ENCODE results near the gene CCDC33.
"Not testable (repeated sequence)": the region's sequence is repeated elsewhere in the genome, so short reads cannot be mapped to it uniquely, and the experiment has no call there.

The CCDC33 gene

DNA sequence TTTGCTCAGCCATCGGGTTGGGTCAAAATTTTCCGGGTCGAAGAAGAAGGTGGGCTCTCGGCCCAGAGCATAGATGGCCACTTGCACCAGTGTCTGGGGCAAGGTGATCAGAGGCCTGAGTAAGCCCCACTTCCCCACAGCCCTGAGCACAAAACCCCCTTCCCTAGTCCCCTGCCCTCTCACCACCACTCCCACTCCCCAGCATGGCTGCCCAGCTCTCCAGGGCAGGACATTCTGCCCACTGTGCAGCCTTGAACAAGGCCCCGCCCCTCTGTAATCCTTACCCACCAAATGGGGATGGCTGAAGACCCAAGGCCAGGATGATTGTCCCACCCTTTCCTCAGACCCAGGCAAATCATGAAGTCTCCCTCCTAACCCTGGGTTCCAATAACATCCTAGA lies 102.5 kb downstream of the CCDC33 start:
- no peak for DNase-seq

DNA sequence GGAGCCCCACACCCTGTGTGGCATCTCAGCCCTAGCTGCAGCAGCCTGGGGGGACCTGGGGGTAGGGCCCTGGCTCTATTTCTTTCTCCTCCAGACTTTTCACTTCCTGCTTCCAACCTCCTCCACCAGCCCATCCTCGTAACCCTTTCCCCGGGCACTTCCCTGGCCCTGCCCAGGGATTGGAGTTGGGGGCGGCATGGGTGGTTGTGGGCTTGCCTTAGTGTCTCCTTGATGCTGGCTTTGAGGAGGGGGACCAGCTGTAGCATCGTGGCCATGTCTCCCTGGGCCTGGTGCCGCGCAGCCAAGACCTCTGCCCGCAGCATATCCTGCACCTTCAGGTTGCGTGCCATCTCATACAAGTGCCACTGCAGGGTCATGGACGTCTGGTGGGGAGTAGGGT lies 103.2 kb downstream of the CCDC33 start:
- no peak for DNase-seq

GRCh38 chr15:74340150-74340549 lies 104.0 kb downstream of the CCDC33 start:
- DNase-seq, result peak; percentile 42

DNA sequence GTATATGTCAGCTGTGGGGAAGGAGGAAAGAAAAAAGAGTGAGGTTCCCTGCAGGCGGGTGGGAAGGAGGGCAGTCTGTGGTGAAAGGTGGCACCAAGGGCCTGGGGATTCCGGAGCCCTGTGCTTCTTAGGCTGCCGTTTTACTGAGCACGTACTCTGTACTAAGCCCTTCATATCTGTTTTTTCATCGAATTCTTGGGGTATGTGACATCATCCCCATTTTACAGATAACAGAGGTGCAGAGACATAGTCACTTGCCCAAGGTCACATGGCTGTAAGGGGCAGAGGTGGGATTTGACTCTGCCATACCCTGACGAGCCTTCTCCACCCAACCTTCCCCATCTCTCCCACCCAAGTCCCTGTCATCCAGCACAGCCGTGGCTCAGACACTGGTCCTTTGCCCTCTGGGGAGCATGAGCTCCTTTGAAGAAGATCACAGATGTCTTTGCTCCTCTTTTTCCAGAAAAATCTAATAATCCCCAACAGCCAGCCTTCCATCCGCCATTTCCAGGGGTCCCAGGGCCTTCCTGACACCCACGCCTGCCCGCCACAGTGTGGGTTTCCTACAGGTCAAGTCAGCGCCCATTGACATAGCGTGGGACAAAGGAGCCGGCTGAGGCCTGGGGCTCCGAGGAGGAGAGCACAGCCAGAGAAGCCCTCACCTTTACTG lies 107.1 kb downstream of the CCDC33 start:
- no peak for DNase-seq

DNA sequence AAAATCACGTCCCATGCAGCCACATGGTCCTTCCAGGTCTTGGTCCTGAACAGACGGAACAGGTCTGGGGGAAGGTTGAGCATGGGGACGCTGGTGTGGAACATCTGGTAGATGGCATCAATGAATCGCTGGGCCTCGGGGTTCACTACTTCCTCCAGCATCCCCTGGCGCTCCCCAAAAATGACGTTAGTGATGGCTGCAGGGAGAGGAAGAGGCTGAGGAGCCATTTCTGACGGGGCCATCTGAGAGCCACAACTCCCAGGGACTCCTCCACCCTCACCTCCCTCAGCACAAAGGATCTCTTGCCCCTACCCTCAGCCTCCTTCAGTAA lies 107.6 kb downstream of the CCDC33 start:
- DNase-seq, result no peak

- DNase-seq, result peak; percentile 66
Observed at GRCh38 chr15:74345051-74345450, 108.9 kb downstream of the CCDC33 start.

DNA sequence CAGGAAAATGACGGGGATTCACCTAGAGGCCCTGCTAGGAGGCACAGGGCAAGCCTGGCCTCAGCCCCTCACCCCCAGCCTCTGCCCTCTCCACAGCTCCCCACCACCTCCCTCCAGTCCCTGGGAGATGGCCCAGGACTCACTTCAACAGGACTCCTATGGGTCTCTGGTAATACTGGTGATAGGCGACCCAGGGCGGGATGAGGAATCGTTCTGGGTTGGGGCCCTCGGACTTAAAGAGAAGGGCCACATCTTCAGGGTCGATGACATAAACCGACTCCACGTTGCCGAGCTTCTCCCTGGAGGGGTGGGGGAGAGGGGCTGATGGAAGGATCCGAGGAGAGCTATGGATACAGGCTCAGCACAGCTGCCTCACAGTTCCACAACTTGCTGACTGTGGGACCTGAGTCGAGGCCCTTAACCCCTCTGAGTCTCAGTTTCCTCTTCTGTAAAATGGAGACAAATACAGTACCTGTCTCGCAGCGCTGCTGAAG lies 111.7 kb downstream of the CCDC33 start:
- DNase-seq, result no peak

- DNase-seq, result no peak
Observed at GRCh38 chr15:74349241-74349778, 113.2 kb downstream of the CCDC33 start.

DNA sequence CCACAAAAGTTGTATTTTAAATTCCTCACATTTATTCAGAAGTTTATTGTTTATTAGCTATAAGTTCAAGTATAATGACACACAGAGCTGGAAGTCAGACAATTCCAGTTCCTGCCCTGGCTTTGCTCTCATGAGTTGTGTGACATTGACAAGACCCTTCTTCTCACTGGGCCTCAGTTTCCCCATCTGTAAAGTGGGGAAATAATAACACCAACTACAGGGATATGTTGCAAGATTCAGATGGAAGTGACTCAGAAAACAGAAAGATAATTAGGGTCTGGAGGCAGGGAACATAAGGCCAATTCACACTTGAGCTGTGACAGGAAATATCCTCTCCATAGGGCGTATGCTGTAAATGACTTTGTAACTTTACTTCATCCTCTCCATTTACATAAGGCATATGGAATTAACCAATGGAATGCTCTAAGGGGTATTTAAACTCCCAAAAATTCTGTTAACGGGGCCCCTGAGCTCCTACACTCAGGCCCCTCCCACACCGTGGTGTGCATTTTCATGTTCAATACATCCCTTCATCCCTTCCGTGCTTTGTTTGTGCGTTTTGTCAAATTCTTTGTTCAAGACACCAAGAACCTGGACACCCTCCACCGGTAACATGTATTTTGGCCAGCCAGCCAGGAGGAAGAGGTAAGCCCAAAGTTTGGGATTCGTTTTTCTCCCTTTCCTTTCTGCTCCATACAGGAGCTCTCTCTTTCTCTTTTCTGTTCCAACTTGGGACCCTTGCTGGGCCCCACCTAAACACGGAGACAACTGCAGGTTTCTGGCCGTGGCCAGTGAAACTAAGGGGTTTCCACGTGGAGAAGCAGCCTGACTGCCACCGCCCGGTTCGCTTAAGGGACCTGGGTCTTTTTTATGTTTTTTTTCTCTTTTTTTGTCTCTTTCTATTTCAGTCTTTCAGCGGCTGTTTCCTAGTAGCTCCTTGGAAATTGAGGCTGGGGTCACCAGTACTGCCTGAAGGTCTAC lies 114.5 kb downstream of the CCDC33 start:
- no peak for DNase-seq

- no peak for DNase-seq
Observed at GRCh38 chr15:74351670-74352069, 115.5 kb downstream of the CCDC33 start.

DNA sequence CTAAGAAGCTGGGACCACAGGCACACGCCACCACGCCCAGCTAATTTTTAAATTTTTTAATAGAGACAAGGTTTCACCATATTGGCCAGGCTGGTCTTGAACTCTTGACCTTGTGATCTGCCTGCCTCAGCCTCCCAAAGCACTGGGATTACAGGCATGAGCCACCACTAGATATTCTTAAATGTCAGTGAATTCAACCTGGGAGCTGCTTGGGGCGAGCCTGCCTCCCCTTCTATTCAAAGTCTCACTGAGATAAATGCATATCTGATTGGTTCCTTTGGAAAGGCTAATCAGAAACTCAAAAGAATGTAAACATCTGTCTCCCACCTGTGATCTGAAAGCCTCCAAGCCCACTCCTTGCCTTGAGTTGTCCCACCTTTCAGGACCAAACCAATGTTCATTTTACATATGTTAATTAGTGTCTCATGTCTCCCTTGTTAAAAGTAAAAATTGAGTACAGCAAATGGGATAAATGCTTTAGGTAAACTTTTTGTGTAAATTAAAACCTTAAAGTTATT lies 116.3 kb downstream of the CCDC33 start:
- no peak for DNase-seq

GRCh38 chr15:74353992-74354391 lies 117.9 kb downstream of the CCDC33 start:
- DNase-seq, result not testable (repeated sequence)

GRCh38 chr15:74356050-74356449 lies 119.9 kb downstream of the CCDC33 start:
- DNase-seq, result not testable (repeated sequence)

GRCh38 chr15:74357514-74357913 lies 121.4 kb downstream of the CCDC33 start:
- DNase-seq, result not testable (repeated sequence)

DNA sequence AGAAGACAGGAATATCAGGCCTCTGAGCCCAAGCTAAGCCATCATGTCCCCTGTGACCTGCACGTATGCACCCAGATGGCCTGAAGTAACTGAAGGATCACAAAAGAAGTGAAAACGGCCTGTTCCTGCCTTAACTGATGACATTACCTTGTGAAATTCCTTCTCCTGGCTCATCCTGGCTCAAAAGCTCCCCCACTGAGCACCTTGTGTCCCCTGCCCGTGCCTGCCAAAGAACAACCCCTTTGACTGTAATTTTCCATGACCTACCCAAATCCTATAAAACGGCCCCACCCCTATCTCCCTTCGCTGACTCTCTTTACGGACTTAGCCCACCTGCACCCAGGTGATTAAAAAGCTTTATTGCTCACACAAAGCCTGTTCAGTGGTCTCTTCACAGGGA lies 123.2 kb downstream of the CCDC33 start:
- DNase-seq, result not testable (repeated sequence)

DNA sequence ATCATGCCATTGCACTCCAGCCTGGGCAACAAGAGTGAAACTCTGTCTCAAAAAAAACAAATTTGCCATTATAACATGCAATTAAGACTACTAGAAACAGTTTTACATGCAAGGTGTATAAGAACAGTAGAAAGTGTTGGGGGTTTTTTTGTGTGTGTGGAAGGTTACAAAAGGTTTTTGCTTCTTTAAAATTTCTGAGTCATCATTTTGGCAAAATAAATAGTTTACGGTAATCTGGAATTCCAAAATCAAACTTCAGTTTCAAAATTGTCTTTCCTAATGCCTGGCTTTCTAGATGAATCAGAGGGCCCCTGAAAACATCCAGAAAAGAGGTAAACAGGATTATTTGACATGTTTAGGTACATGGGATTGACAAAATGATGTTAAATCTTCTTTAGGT lies 124.7 kb downstream of the CCDC33 start:
- DNase-seq, result not testable (repeated sequence)

DNA sequence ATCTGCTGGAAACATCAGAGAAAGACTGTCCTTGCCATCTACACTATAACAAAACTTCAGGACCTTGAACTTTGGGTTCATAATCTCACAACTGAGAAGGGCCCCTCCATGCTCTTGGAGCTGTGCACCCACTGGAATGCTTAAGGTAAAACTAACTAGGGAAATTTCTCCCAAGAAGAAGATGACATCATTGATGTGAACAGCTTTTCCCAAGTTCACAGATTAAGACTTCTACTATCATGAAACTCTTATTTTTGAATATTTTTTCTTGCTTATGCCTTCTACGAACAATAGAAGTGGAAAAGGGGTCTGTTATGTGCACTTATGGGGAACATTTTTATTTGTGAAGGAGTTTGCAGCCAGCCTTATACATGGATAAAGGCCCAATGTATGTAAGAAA lies 126.4 kb downstream of the CCDC33 start:
- no peak for DNase-seq

GRCh38 chr15:74364936-74365597 lies 128.9 kb downstream of the CCDC33 start:
- no peak for DNase-seq

GRCh38 chr15:74365598-74366445 lies 129.7 kb downstream of the CCDC33 start:
- DNase-seq, result peak; percentile 68

DNA sequence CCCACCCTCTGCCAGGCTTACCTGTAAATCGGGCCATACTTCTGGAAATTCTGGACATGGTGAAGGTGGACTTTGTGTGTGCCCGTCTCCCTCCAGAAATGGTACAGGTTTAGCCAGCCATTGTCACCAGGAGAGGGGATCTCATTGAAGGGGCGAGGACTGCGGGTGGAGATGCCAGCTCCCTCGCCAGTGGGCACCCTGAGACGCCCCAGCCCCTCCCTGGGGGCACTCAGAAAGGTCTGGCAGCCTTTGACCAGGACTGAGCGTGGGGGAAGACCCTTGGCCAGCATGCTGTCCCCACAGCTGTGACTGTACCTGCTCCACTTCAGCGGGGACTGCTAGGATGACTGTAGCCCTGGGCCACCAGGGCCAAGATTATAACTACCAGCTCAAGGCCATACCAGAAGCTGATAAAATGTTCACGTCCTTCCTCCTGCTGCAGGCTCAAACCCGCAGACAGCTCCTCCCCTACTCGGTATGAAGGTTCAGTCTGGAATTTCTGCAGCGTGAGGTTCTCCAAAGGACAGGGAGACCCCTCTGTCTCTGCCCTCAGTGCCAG lies 131.2 kb downstream of the CCDC33 start, which contains the start of gene CYP11A1:
Gene CYP11A1 (minus strand): TSS at position 351 of the 559 bp plus-strand sequence. CDS start 61 bp downstream, at position 290.
- DNase-seq, result no peak

- DNase-seq, result no peak
Observed at GRCh38 chr15:74368121-74368520, 132.0 kb downstream of the CCDC33 start.
